ENCODE measurements around the gene NEU4.
"Not testable (repeated sequence)": the region's sequence is repeated elsewhere in the genome, so short reads cannot be mapped to it uniquely, and the experiment has no call there.

NEU4 gene

GRCh38 chr2:241799522-241800197 lies 9.3 kb upstream of the NEU4 start:
- no peak for DNase-seq

GRCh38 chr2:241800198-241800903 lies 8.6 kb upstream of the NEU4 start:
- DNase-seq, result not testable (repeated sequence)

- no peak for DNase-seq
Observed at GRCh38 chr2:241801611-241802420, 7.2 kb upstream of the NEU4 start.

GRCh38 chr2:241802421-241803318 lies 6.3 kb upstream of the NEU4 start:
- no peak for DNase-seq

GRCh38 chr2:241803387-241804325 lies 5.3 kb upstream of the NEU4 start:
- no peak for DNase-seq

GRCh38 chr2:241804326-241805229 lies 4.4 kb upstream of the NEU4 start:
- no peak for DNase-seq

GRCh38 chr2:241806217-241806616 lies 2.8 kb upstream of the NEU4 start:
- not testable (repeated sequence) for DNase-seq

- no peak for DNase-seq
Observed at GRCh38 chr2:241808051-241808720, 807 bp upstream of the NEU4 start.

GRCh38 chr2:241809383-241810306 lies 652 bp downstream of the NEU4 start:
- DNase-seq, result no peak

GRCh38 chr2:241810307-241811200 lies 1.6 kb downstream of the NEU4 start:
- DNase-seq, result no peak

- DNase-seq, result no peak
Observed at GRCh38 chr2:241811201-241811951, 2.4 kb downstream of the NEU4 start.

- no peak for DNase-seq
Observed at GRCh38 chr2:241811952-241812729, 3.1 kb downstream of the NEU4 start.

- DNase-seq, result no peak
Observed at GRCh38 chr2:241812730-241813643, 4.0 kb downstream of the NEU4 start.

GRCh38 chr2:241813644-241814392 lies 4.8 kb downstream of the NEU4 start:
- DNase-seq, result no peak
